Ascending aorta (tissue), 2 donors: ENCODE data around the gene MCF2L. TPM values are rescaled to one million over a fixed set of nuclear protein-coding genes. Genes with fewer than 3 reads are reported as not detected.

ENCODE experiments used
- DNase-seq, 2 donors: peaks; one replicate each; pipeline ENCODE4 v3.0.0-alpha.2; 2019; ENCODE audit warnings: low spot score in 2 of 2
- H3K27ac ChIP-seq, 2 donors: fragments of 200-600 bp; sonication (generic); one replicate each; pipeline ENCODE4 v1.5.1; 2016 to 2017; ENCODE audit warnings: mild to moderate bottlenecking in 1 of 2
- H3K27me3 ChIP-seq: fragments of 200-600 bp; sonication (generic); one replicate; pipeline ENCODE4 v1.5.1; 2017
- H3K36me3 ChIP-seq, 2 donors: fragments of 200-600 bp; sonication (generic); one replicate each; pipeline ENCODE4 v1.5.1; 2016
- H3K4me1 ChIP-seq, 2 donors: fragments of 200-600 bp; sonication (generic); one replicate each; pipeline ENCODE4 v1.5.1; 2016 to 2017; ENCODE audit warnings: mild to moderate bottlenecking in 1 of 2
- H3K4me3 ChIP-seq, 2 donors: fragments of 200-600 bp; sonication (generic); one replicate each; pipeline ENCODE4 v1.5.1; 2016 to 2017; ENCODE audit warnings: mild to moderate bottlenecking in 1 of 2
- H3K9me3 ChIP-seq, 2 donors: fragments of 200-600 bp; sonication (generic); one replicate each; pipeline ENCODE4 v1.5.1; 2016
- intact Hi-C: fragments of 100-400 bp; cut with DNase I; formaldehyde crosslinking; loops from one replicate; pipeline ENCODE4 v1.15.1; 2023
- total RNA-seq: library from RNA; depleted of rRNA; stranded (reverse); fragments of >200 nt; gene quantifications from one replicate; pipeline ENCODE4 v1.1.0, GENCODE V29; 2016
- TF ChIP-seq, protein P1 (sequence below), 3 experiments: fragments of 200-600 bp in 2 of 3; fragments of 450-650 bp in 1 of 3; sonication (generic) in 2 of 3; IDR thresholded peaks; one replicate each; pipeline ENCODE4 v1.5.1; 2016 to 2019; ENCODE audit warnings: antibody characterized with exemption in 3 of 3, mild to moderate bottlenecking in 1 of 3, moderate library complexity in 1 of 3

Gene MCF2L
- total RNA-seq, 1 donor from 2014 or later, result 112 TPM

- TF ChIP-seq, protein P1, sequence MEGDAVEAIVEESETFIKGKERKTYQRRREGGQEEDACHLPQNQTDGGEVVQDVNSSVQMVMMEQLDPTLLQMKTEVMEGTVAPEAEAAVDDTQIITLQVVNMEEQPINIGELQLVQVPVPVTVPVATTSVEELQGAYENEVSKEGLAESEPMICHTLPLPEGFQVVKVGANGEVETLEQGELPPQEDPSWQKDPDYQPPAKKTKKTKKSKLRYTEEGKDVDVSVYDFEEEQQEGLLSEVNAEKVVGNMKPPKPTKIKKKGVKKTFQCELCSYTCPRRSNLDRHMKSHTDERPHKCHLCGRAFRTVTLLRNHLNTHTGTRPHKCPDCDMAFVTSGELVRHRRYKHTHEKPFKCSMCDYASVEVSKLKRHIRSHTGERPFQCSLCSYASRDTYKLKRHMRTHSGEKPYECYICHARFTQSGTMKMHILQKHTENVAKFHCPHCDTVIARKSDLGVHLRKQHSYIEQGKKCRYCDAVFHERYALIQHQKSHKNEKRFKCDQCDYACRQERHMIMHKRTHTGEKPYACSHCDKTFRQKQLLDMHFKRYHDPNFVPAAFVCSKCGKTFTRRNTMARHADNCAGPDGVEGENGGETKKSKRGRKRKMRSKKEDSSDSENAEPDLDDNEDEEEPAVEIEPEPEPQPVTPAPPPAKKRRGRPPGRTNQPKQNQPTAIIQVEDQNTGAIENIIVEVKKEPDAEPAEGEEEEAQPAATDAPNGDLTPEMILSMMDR (IDR thresholded peaks at IDR 0.05), result no peak
- Histone ChIP-seq H3K4me1 (peaks cover 0 to 8% of the 10 kb centered on the region in 2 donors), H3K27me3 (no peaks in the 10 kb centered on the region), H3K4me3 (peak overlapping the region in 1 of 2 donors; percentile 51), H3K27ac (peak overlapping the region in 1 of 2 donors; percentile 68), H3K36me3 (no peaks in the 10 kb centered on the region), H3K9me3 (no peaks in the 10 kb centered on the region)
- no peak for DNase-seq
- intact Hi-C loops, result no loop called here
Measured at GRCh38 chr13:113049981-113050380, 81.0 kb downstream of the MCF2L start.

- no peak for DNase-seq
- Histone ChIP-seq H3K27me3 (no peaks in the 10 kb centered on the region), H3K36me3 (no peaks in the 10 kb centered on the region), H3K27ac (no peak overlapping the region), H3K4me3 (peak overlapping the region in 1 of 2 donors; percentile 51), H3K4me1 (peaks cover 0 to 8% of the 10 kb centered on the region in 2 donors), H3K9me3 (no peaks in the 10 kb centered on the region)
- TF ChIP-seq, protein P1 (IDR thresholded peaks at IDR 0.05), result no peak
- intact Hi-C loops, result no loop called here
Measured at GRCh38 chr13:113050734-113051431, 81.9 kb downstream of the MCF2L start.

DNA sequence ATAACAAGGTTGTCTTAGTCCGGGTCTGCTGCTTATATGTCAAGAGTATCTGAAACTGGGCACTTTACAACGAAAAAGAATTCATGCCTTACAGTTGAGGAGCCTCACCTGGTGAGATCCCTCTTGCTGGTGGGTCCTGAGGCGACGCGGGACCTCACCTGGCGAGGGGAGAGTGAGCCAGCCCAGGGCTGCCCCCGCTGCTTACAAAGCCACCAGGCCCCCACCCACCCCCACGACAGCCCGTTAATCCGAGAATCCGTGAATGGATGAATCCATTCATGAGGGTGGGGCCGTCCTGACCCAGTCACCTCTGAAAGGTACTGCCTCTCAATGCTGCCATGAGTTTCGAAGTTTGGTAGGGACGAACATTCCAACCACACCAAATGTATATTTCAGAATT lies 82.6 kb downstream of the MCF2L start:
- DNase-seq, result no peak
- intact Hi-C loops, result no loop called here

DNA sequence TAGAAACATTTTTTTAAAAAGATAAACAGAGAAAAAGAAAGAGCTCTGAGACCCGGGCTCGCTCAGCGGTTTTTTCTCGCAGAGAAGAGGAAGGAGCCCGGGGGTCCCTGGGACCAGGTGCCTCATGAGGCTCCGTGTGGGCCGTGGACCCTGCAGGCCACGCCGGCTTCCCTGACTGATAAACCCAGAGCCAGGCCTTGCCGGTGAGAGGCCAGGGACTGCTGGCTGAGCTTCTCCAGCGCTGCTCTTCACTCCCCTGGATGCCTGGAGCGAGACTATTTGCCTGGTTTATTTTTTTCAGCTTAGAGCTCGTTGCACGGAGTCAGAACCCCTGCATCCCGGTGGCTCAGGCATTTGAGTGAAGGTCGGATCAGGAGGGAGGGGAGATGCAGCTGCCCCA lies 83.2 kb downstream of the MCF2L start:
- no peak for DNase-seq
- Histone ChIP-seq H3K27me3 (no peaks in the 10 kb centered on the region), H3K36me3 (no peaks in the 10 kb centered on the region), H3K27ac (no peak overlapping the region), H3K4me1 (peaks cover 0 to 8% of the 10 kb centered on the region in 2 donors), H3K4me3 (no peak overlapping the region), H3K9me3 (no peaks in the 10 kb centered on the region)
- TF ChIP-seq, protein P1 (IDR thresholded peaks at IDR 0.05), result no peak
- intact Hi-C loops, result no loop called here

More for the DNA sequence above, 82.6 kb downstream of the MCF2L start:
- no peaks in the 10 kb centered on the region for H3K27me3 ChIP-seq
- no peaks in the 10 kb centered on the region for H3K36me3 ChIP-seq
- H3K4me1 ChIP-seq, result peaks cover 0 to 8% of the 10 kb centered on the region in 2 donors
- no peak overlapping the region for H3K27ac ChIP-seq
- H3K9me3 ChIP-seq, result no peaks in the 10 kb centered on the region
- TF ChIP-seq, protein P1 (IDR thresholded peaks at IDR 0.05), result no peak
- peak overlapping the region in 1 of 2 donors; percentile 51 for H3K4me3 ChIP-seq

GRCh38 chr13:113052971-113053370 lies 84.0 kb downstream of the MCF2L start:
- H3K9me3 ChIP-seq, result no peaks in the 10 kb centered on the region
- no peaks in the 10 kb centered on the region for H3K36me3 ChIP-seq
- intact Hi-C loops, result no loop called here
- H3K27me3 ChIP-seq, result no peaks in the 10 kb centered on the region
- H3K27ac ChIP-seq, result no peak overlapping the region
- TF ChIP-seq, protein P1 (IDR thresholded peaks at IDR 0.05), result no peak
- H3K4me3 ChIP-seq, result no peak overlapping the region
- peaks cover 0 to 8% of the 10 kb centered on the region in 2 donors for H3K4me1 ChIP-seq
- DNase-seq, result no peak
